Heart left ventricle (tissue), 16 donors: ENCODE measurements around the gene RECK. TPM values are rescaled to one million over a fixed set of nuclear protein-coding genes. Genes with fewer than 3 reads are reported as not detected.

Experiments used
- ATAC-seq, 4 donors: fragments of 200-7000 bp; cut with Tn5 transposase; one replicate each; pipeline ENCODE4 v1.9.1; 2020 to 2022; ENCODE audit warnings: moderate library complexity in 4 of 4, mild to moderate bottlenecking in 3 of 4, moderate number of reproducible peaks in 1 of 4
- DNase-seq, 5 donors: peaks; one replicate each; pipeline ENCODE4 v3.0.0-alpha.2; 2020
- H3K27ac ChIP-seq, 12 donors: fragments of 200-600 bp; sonication (generic) in 4 of 12; one replicate each; pipeline versions ENCODE4 v1.5.0 to v1.8.0; 2016 to 2022; ENCODE audit warnings: mild to moderate bottlenecking in 2 of 12
- H3K27me3 ChIP-seq, 9 donors: fragments of 200-600 bp; sonication (generic) in 2 of 9; one replicate each; pipeline versions ENCODE4 v1.5.1 to v1.8.0; 2016 to 2022; ENCODE audit warnings: mild to moderate bottlenecking in 3 of 9
- H3K36me3 ChIP-seq, 9 donors: fragments of 200-600 bp; sonication (generic) in 2 of 9; one replicate each; pipeline versions ENCODE4 v1.5.0 to v1.8.0; 2018 to 2022; ENCODE audit warnings: mild to moderate bottlenecking in 2 of 9
- H3K4me1 ChIP-seq, 12 donors: fragments of 200-600 bp; sonication (generic) in 4 of 12; one replicate each; pipeline versions ENCODE4 v1.5.0 to v1.8.0; 2016 to 2022; ENCODE audit warnings: mild to moderate bottlenecking in 3 of 12
- H3K4me3 ChIP-seq, 12 donors: fragments of 200-600 bp; sonication (generic) in 4 of 12; one replicate each; pipeline versions ENCODE4 v1.5.0 to v1.8.0; 2017 to 2022; ENCODE audit warnings: mild to moderate bottlenecking in 9 of 12, moderate library complexity in 4 of 12
- H3K9me3 ChIP-seq, 12 donors: fragments of 200-600 bp; sonication (generic) in 4 of 12; one replicate each; pipeline versions ENCODE4 v1.5.0 to v1.8.0; 2016 to 2022; ENCODE audit warnings: mild to moderate bottlenecking in 1 of 12
- CTCF ChIP-seq, 12 donors: fragments of 200-600 bp; sonication (generic) in 4 of 12; IDR thresholded peaks; one replicate each; pipeline versions ENCODE4 v1.5.0 to v1.8.0; 2018 to 2022; ENCODE audit warnings: antibody characterized with exemption in 12 of 12, mild to moderate bottlenecking in 5 of 12
- POLR2A ChIP-seq, 2 donors: fragments of 450-650 bp; IDR thresholded peaks; one replicate each; pipeline ENCODE4 v1.6.1; 2017; ENCODE audit warnings: antibody characterized with exemption in 2 of 2, mild to moderate bottlenecking in 2 of 2, moderate library complexity in 2 of 2
- WGBS, 4 donors: extraction: QIAGEN DNeasy Blood & Tissue Kit in 2 of 4; methylation state at CpG; one replicate each; pipeline versions ENCODE4 v1.1.5 to v1.1.7; 2013 to 2018; 5-methylcytosine and 5-hydroxymethylcytosine counted together
- intact Hi-C, 10 donors: fragments of 100-400 bp; cut with DNase I; formaldehyde crosslinking; loops; one replicate each; pipeline versions ENCODE4 v1.11.1 to v1.14.2; 2022
- polyA plus RNA-seq, 2 donors: library from polyadenylated mRNA; stranded (reverse); fragments of 200-250 nt; gene quantifications; one replicate each; pipeline ENCODE4 v1.2.3, GENCODE V29; 2013
- total RNA-seq, 9 donors: library from RNA; depleted of rRNA in 2 of 9; stranded (reverse); fragments of >200 nt in 2 of 9; fragmentation: NEBNext Ultra II Directional in 3 of 9; extraction: Animal tissue kit (Norgen Biotek cat#: 25700) in 3 of 9; gene quantifications; one replicate each; pipeline versions ENCODE4 v1.1.0 to v1.2.4, GENCODE V29; 2016 to 2023
- donor health status: ischemic (EF 13 %, LVEDD 7.1; RV severe dilation, severe dysfunction).
- donor health status: healthy with polysubstance abuse.
- donor health status: DM: no; HTN: yes; CAD: no.
- donor health status: DM: no; HTN: no; CAD: no.
- donor health status: ischemic (EF 25% LVEDD 6.9; RV normal size, moderate dysfunction).
- donor health status: ischemic (EF 25% LVEDD 5.7; RV mildly dilated, moderate dysfunction).
- donor health status: healthy.
- donor health status: DM: yes; HTN: yes; CAD: no.
- donor health status: ischemic (EF 35%, LVEDD 5.7; RV mildly dilated, moderate dysfunction).
- donor health status: nonischemic (EF 11% LVEDD 7.7; RV severe dilation, severe dysfunction).
- donor health status: DM: yes; HTN: yes; CAD: no.
- donor health status: PGD.
- donor health status: ischemic (EF 29% LVEDD 5.4; RV normal size, mild dysfunction).
- donor health status: nonischemic (EF 23%, LVEDD 6.1; RV moderate dilation, normal function).

The RECK gene
- total and polyA plus RNA-seq, 11 donors = 2.5 to 10.2 (median 4.9) TPM

DNA sequence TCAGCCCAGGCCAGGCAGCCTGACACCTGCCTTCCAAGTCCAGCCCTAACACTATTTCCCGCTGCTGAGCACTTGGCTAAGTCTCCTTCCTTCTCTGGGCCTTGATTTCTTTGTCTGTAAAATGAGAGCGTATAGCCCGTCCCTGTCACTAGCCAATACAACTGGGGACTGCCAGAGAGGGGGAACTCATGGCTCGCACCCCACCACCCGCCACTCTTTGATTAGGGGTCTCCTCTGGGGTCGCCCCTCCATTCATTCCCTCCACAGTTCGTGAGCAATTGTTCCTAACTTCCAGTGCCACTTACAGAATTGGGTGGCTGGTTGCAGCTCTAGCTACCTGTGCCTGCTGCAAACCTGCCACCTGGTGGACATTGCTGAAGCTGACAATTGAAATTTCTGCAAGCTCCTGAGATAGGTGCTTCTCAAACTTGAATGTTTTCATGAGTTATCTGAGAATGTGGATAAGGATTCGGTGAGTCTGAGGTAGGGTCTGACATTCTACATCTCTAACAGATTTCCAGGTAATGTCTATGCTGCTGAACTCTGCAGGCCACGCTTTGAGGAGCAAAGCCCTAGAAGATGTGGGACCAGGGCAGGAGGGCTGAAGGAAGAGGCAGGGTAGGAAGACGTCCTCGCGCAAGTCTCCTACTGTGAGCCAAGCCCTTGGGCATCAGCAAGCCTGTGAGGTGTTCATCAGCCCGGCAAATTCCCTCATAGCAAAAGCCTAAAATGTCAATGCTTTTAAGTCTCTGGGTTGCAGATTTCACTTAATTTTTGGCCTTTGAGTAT is 13.3 kb upstream of the RECK start:
- no peak overlapping the region for H3K4me3 ChIP-seq
- peaks cover 0 to 4% (median 0%) of the 10 kb centered on the region in 12 donors for H3K4me1 ChIP-seq
- H3K27me3 ChIP-seq = no peaks in the 10 kb centered on the region
- no peaks in the 10 kb centered on the region for H3K9me3 ChIP-seq
- H3K27ac ChIP-seq = no peak overlapping the region
- DNase-seq (peak; percentile 51 to 68 (median 57)), ATAC-seq (peak; percentile 55 to 80 (median 65))
- intact Hi-C loops = loop anchor here (1.0 to 10.0 kb wide), 9 partner anchors 66 to 236 kb away; partner anchors contain the start of genes NPR2 (in 2 of the 10), OR2S2 (in 2 of the 10), HRCT1 (in 1 of the 10) and SPAAR (in 1 of the 10)
- TF ChIP-seq CTCF (IDR thresholded peaks at IDR 0.05) = peak; percentile 71 to 83 (median 80)
- TF ChIP-seq POLR2A (IDR thresholded peaks at IDR 0.05) = no peak
- no peaks in the 10 kb centered on the region for H3K36me3 ChIP-seq
- 42 to 50% (median 44%) methylated on average over 13 of the region's 13 CpGs for WGBS, 4 donors

DNA sequence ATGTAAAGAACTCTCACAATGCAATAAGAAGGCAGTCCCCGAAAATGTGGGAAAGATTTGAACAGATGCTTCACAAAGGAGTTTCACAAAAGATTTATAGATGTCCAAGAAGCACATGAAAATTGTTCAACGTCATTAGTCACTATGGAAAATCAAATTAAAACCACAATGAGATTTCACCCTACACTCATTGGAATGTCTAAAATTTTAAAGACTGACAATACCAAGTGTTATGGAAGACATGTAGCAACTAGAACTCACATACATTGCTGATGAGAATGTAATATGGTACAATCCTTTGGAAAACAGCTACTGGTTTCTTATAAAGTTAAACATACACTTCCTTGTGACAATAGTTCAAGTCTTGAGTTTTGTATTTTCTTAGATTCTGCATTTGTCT is 11.0 kb upstream of the RECK start:
- 73 to 98% (median 93%) methylated on average over 2 of the region's 2 CpGs for WGBS, 4 donors
- H3K9me3 ChIP-seq = no peaks in the 10 kb centered on the region
- intact Hi-C loops = loop anchor here in 2 of 10 donors (10.0 kb wide), 1 partner anchor 231 kb away; the partner anchor contains the start of gene NPR2 (in 2 of the 2)
- DNase-seq (no peak), ATAC-seq (no peak)
- H3K4me1 ChIP-seq = peaks cover 0 to 14% (median 0%) of the 10 kb centered on the region in 12 donors
- no peaks in the 10 kb centered on the region for H3K27me3 ChIP-seq
- H3K36me3 ChIP-seq = no peaks in the 10 kb centered on the region
- no peak for TF ChIP-seq POLR2A (IDR thresholded peaks at IDR 0.05)
- no peak for TF ChIP-seq CTCF (IDR thresholded peaks at IDR 0.05)
- H3K4me3 ChIP-seq = no peak overlapping the region
- H3K27ac ChIP-seq = no peak overlapping the region

GRCh38 chr9:36029202-36029601 is 7.5 kb upstream of the RECK start:
- Histone ChIP-seq H3K9me3 (no peaks in the 10 kb centered on the region), H3K36me3 (no peaks in the 10 kb centered on the region), H3K27ac (peak overlapping the region in 2 of 12 donors; percentile 16 to 33), H3K4me1 (peaks cover 0 to 14% (median 0%) of the 10 kb centered on the region in 12 donors), H3K27me3 (no peaks in the 10 kb centered on the region), H3K4me3 (no peak overlapping the region)
- no peak for DNase-seq
- TF ChIP-seq CTCF (IDR thresholded peaks at IDR 0.05) = no peak
- no peak for TF ChIP-seq POLR2A (IDR thresholded peaks at IDR 0.05)
- intact Hi-C loops = loop anchor here in 2 of 10 donors (10.0 kb wide), 1 partner anchor 234 kb away; the partner anchor contains the start of gene NPR2 (in 2 of the 2)
- no peak for ATAC-seq
- WGBS, 4 donors = 90 to 98% (median 91%) methylated on average over 1 of the region's 1 CpG
